Erythroblast (primary cell): ENCODE data around the gene UVSSA.
A peak's percentile ranks its signal among the peaks of the same experiment; 100 is the strongest.

Experiments used
- DNase-seq, 2 experiments: peaks; one replicate each; lab custom pipeline; 2025; lab: John Stamatoyannopoulos, UW
- GATA1 ChIP-seq: IDR thresholded peaks from 2 replicates; pipeline ENCODE4 v1.6.1; 2011; ENCODE audit warnings: low read depth, mild to moderate bottlenecking, control low read depth, low read length, moderate library complexity
- POLR2A ChIP-seq: IDR thresholded peaks from 2 replicates; pipeline ENCODE4 v1.6.1; 2011; ENCODE audit warnings: mild to moderate bottlenecking, low read length

Gene UVSSA

DNA sequence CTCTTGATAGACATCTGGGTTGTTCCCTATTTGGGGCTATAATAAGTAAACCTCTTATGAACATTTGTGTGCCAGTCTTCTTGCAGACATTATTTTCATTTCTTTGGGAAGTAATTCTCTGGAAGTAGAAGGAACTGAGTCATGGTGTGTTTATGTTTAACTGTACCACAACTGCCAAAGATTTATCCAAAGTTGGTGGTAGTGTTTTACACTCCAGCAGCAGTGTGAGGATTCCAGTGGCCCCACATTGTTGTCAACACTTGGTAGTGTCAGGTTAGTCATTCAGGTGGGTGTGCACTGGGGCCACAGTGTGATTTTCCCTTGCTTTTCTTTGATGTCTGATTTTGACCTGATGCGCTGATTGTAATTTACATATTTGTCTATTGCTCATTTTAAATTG, 5.0 kb upstream of the UVSSA start:
- TF ChIP-seq POLR2A = no peak
- DNase-seq = no peak

DNA sequence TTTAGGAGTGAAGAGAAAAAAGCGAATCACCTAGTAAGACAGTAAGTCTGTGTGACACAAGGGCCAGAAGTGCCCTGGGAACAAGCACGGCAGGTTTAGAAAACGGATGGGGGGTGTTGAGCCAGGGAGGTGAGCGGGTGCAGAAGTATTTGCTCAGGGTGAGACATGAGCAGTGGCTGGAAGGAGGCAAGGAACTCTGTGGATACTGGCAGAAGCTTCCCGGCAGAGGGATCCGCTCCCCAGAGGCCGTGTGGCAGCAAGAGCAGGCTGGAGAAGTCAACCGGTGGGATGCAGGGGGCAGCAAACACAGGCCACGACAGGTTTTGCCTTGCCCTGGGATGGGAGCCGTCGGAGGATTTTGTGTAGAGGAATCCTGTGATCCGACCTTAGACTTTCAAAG, 2.3 kb upstream of the UVSSA start:
- no peak for DNase-seq
- TF ChIP-seq POLR2A = no peak
- TF ChIP-seq GATA1 = no peak

DNA sequence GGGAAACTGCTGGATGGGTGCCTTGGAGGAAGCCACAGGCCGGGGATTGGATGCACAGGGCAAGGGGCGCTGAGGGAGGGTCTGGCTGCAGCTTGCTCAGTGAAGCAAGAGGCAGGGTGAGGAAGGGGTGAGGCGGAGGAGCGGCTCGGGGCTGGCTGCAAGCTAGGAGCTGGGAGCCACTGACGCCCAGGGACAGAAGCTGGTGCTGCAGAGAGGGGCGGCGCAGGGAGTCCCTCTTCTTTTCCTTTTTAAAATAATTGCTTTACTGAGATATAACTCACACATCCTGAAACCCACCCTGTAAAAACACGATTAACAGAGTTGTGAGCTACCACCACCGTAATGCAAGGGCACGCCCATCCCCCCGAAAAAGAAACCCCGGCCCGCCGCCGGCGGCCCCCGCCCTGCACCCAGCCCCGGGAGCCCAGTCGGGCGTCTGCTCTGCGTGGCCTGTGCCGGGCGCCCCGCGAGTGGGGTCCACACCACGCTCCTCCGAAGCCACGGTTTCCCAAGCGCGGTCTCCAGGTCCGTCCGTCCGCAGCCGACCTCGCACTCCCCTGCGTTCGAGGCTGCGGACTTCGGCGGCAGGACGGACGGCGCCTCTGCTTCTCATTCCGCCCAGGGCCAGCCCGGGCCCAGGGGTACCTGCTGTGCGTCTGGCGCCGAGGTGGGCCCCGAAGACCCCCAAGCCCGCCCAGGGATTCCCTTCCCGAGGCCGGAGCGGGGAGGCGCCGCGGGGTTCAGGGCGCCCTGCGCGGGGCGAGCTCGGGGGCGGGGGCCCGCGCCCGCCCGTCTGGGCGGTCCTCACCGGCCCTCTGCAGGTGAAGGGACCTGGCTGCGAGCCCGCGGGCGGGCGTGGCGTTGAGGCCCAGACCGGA, 866 bp upstream of the UVSSA start:
- TF ChIP-seq GATA1 (no peak), POLR2A (no peak)
- DNase-seq = peak; percentile 70 to 74

DNA sequence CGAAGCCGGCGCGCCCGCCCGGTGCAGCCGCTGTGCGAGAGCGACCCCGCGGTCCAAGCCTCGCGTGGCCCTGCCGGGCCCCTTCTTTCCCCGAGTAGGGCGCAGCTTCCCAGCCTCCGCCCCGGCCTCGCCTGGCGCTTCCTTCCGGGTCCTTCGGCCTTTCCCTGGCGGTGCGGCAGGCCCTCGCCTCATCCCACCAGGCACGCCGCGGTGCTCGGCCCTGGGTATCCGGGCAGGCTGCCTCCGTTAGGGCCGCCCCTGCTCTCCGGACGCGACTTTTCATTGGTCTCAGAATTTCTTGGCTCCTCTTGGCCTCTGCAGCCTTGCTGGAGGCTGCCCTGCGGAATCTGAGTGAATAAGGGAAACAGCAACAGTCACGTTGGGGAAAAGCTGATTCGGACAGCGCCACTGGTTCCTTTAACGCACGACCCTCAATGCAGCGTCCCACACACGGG, 429 bp downstream of the UVSSA start:
- peak; percentile 81 to 85 for DNase-seq
- TF ChIP-seq POLR2A (peak; percentile 74), GATA1 (no peak)

DNA sequence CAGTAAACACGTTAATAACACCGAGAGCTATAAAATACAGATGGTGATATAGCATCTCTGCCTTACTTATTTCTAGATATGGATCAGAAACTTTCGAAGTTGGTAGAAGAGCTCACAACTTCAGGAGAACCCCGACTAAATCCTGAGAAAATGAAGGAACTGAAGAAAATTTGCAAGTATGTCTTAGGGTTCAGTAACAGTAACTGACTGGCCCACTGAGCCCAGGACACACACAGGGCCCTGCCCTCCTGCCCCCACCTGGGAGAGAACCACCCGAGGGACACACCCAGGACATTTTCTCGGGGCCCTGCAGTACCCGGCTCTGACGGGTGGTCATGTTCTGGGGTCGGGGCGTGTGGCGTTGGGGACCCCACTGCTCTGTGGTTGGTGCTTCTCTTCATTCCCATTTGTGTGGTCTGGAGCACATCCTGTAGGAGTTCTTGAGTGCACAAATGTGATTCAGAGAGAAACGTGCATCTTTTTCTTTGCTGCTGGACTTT, 1.1 kb downstream of the UVSSA start:
- DNase-seq = peak in 1 of 2 experiments; percentile 28
- TF ChIP-seq GATA1 (no peak), POLR2A (no peak)

DNA sequence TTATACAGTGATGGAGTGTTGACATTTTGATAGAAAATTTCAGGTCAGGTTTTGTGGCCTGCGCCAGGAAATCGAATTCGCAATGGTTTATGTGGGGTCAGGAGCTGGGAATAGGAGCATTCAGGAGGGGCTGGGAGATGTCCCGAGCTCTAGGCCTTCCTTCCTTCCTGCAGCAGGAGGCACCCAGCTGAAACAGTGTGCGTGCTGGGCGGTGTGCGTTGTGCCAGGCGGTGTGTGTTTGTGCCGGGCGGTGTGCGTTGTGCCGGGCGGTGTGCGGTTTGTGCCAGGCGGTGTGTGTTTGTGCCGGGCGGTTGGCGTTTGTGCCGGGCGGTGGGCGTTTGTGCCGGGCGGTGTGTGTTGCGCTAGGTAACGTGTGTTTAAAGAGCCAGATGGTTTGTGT, 1.7 kb downstream of the UVSSA start:
- no peak for TF ChIP-seq GATA1
- DNase-seq = no peak

DNA sequence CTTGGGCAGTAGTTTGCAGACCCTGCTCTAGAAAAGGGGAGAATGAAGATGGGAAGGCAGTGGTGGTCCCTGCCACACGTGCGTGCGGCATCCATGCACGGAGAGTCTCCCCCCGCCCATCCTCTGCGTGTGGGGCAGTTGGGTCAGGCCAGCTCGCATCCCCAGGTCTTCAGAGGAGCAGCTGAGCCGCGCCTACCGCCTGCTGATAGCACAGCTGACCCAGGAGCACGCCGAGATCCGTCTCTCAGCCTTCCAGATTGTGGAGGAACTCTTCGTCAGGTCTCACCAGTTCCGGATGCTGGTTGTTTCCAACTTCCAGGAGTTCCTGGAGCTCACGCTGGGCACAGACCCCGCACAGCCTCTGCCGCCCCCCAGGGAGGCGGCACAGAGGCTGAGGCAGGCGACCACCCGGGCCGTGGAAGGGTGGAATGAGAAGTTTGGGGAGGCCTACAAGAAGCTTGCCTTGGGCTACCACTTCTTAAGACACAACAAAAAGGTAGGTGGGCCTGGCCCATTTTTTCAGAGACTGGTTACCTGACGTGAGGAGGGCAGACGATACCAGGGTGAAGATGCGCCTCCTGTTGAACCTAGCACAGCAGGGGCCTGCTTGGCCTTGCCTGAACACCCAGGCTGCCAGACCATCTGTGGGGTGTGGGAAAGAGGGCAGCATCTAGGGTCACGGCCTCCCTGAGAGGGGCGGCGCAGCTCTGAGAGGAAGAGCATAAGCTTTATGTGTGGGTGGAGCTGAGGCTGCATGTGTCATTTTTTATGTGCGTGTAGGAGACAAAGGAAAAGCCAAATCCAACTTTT, 2.6 kb downstream of the UVSSA start:
- no peak for DNase-seq
- no peak for TF ChIP-seq POLR2A
- no peak for TF ChIP-seq GATA1

DNA sequence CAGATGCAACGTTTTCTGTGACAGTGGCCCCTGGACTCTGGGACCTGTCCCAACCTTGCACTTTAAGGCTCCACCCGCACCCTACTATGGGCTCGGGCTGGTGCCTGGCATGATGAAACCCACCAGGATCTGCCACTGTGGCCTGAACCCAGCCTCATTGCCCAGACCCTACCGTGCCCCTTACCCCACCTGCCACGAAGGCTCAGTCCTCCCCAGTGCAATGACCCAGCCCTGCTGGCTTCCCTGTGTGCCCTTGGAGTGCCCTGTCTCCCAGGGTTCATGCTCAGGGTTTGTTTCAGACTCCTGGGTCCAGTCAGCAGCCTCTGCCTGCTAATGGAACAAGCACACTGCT, 3.1 kb downstream of the UVSSA start:
- no peak for DNase-seq
- no peak for TF ChIP-seq GATA1
- no peak for TF ChIP-seq POLR2A

DNA sequence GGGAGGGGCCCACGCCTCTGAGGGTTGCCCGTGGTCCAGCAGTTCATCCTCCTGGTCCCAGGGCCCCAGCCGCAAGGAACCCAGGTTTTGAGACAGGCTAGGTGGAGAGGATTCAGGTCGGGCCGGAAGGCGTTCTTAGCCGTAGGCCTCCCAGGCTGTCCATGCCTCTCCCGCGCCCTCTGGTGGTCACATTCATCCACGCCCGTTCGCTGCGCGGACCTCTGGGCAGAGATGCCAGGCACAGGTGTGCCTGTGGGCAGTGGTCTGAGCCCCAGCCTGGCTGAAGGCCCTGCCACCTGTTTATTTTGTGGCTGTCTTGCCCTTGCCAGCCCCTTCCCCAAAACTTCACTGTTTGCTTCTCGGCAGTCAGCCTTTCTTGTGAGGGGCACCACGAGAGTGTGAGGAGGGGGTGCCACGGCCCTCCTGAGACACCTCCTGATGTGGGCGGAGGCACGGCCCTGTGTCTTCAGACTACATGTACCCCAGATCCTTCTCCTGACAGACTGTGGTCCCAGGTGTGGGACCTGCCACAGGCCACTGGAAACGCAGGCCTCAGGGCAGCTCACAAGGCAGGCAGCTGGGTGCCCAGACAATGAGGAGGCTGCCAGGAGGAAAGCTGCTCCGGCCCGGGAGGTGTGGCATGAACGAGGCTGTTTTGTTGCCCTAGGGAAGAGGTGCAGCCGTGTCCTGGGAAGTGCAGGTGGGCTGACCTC, 5.0 kb downstream of the UVSSA start:
- DNase-seq = peak; percentile 78 to 90
- no peak for TF ChIP-seq GATA1
- no peak for TF ChIP-seq POLR2A

DNA sequence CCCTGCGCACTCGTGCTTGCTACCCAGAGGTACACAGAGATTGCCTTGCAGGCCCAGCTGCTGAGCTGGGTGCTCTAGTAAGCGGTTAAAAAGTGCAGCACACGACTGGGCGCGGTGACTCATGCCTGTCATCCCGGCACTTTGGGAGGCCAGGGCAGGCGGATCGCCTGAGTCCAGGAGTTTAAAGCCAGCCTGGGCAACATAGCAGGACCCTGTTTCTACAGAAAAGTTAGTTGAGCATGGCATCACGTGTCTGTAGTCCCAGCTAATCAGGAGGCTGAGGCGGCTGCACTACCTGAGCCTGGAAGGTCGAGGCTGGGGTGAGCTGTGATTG, 5.5 kb downstream of the UVSSA start:
- no peak for DNase-seq
- TF ChIP-seq POLR2A (no peak), GATA1 (no peak)

DNA sequence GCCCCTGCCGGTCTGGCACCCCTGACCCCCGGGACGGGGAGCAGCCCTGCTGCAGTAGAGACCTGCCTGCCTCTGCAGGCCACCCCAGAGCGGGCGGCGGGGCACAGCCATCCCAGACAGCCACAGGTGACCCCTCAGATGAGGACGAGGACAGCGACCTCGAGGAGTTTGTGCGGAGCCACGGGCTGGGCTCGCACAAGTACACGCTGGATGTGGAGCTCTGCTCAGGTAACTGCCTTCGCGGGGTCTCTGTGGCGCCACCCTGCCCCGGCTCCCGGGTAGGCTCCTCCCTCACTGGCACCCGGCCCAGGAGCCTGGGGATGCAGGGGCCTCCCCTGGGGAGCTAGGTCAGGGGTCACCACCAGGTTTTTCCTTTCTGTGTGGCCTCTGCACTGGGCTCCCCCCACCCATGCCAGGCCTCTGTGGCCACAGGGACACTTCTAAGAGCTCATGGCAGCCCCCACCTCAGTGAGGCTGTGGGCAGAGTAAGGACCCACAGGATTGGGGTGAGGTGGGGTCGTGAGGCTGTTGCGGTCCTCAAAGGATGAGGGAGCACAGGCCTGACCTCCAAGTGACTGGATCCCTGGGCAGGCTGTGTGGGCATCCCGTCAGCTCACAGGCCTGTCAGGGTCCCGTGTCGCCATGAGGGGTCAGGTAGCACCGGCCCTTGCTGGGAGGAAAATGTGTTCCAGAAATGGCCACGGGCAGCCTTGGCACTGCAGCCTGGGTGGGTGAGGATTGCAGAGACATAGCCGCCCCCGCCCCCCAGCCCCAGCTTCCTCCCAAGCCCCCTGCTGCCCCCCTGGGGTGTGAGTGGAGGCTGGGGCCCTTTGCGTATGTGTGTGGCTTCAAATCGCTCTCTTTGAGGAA, 6.4 kb downstream of the UVSSA start:
- no peak for DNase-seq
- TF ChIP-seq POLR2A = no peak
- TF ChIP-seq GATA1 = no peak

DNA sequence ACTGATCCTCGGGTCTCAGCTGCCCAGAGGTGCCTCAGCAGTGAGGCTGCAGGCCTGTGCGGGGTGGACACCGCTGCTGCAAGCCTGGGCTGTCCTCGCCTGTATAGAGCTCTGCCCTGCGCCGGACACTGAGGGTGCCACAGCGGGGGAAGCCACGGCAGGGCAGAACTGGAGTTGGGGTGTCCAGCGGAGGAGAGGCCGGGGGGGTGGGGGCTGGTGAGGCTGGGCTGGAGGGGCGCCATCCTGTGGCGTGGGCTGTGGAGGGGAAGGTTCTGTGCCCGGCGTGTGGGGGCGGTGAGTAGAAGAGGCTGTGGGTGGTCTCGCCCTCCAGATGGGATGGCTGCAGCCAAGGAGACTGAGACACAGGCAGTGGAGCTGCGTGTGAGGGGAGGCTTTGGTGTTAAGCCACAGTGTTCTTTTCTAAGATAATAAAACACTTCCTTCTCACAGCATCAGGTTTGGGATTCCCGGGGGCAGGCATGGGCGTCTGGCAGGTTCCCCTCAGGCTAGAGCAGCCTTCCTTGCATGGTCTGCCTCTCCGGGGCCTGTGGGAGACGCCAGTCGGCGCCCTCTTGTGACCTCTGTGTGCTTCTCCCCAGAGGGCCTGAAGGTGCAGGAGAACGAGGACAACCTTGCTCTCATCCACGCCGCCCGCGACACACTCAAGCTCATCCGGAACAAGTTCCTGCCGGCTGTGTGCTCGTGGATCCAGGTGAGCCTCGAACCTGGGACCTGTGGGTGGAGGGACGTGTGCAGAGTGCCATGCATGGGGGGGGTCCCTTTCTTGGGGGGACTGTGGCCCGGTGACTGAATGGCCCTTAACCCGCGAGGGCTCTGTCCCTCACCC, 7.4 kb downstream of the UVSSA start:
- DNase-seq = no peak
- TF ChIP-seq GATA1 = no peak
- TF ChIP-seq POLR2A = no peak
